Prostate gland (tissue), 2 donors: ENCODE results near the gene MCCC2.

Source experiments
- CTCF ChIP-seq, 4 experiments: fragments of 200-600 bp in 2 of 4; fragments of 450-650 bp in 2 of 4; sonication (generic) in 2 of 4; IDR thresholded peaks; 1 replicate in 3 of 4; 2 replicates in 1 of 4; pipeline ENCODE4 v1.5.1; 2016 to 2019; ENCODE audit warnings: antibody characterized with exemption in 4 of 4, mild to moderate bottlenecking in 2 of 4, moderate library complexity in 2 of 4
- POLR2A ChIP-seq: fragments of 450-650 bp; IDR thresholded peaks from one replicate; pipeline ENCODE4 v1.6.1; 2016; ENCODE audit warnings: antibody characterized with exemption, mild to moderate bottlenecking
- POLR2AphosphoS5 ChIP-seq: sonication (generic); formaldehyde crosslinking; IDR thresholded peaks from one replicate; pipeline ENCODE4 v1.6.1; 2017; ENCODE audit warnings: antibody characterized with exemption

GRCh38 chr5:71695071-71695470 lies 107.9 kb downstream of the MCCC2 start:
- no peak for TF ChIP-seq CTCF (IDR thresholded peaks at IDR 0.05)
- TF ChIP-seq POLR2AphosphoS5 = no peak
- TF ChIP-seq POLR2A = no peak
